ENCODE results near the gene RASGEF1C.

The RASGEF1C gene

DNA sequence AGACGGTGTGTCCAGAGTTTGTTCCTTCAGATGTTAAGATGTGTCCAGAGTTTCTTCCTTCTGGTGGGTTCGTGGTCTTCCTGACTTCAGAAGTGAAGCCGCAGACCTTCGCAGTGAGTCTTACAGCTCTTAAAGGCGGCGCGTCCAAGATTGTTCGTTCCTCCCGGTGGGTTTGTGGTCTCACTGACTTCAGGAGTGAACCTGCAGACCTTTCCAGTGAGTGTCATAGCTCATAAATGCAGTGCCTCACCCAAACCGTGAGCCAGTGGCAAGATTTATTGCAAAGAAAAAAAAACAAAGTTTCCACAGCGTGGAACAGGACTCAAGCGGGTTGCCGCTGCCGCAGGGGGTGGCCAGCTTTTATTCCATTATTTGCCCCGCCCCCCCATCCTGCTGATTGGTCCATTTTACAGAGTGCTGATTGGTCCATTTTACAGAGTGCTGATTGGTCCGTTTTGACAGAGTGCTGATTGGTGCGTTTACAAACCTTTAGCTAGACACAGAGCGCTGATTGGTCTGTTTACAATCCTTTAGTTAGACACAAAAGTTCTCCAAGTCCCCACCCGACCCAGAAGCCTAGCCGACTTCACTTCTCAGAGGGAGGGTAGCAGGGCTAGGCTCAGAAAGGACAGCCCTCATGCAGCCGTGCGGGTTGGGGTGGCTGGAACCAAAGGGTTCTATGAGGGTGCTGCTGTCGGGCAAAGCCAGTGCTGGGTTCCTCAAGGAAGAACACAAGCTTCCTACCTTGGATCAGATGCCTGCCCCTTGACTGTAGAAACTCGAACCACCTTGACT, 128.3 kb downstream of the RASGEF1C start:
- CTCF ChIA-PET = interaction anchor here (0.7 kb wide), 1 partner anchor 9 kb away, joined by 4 read pairs; no protein-coding TSS in a partner anchor
- TF ChIP-seq, protein P1, sequence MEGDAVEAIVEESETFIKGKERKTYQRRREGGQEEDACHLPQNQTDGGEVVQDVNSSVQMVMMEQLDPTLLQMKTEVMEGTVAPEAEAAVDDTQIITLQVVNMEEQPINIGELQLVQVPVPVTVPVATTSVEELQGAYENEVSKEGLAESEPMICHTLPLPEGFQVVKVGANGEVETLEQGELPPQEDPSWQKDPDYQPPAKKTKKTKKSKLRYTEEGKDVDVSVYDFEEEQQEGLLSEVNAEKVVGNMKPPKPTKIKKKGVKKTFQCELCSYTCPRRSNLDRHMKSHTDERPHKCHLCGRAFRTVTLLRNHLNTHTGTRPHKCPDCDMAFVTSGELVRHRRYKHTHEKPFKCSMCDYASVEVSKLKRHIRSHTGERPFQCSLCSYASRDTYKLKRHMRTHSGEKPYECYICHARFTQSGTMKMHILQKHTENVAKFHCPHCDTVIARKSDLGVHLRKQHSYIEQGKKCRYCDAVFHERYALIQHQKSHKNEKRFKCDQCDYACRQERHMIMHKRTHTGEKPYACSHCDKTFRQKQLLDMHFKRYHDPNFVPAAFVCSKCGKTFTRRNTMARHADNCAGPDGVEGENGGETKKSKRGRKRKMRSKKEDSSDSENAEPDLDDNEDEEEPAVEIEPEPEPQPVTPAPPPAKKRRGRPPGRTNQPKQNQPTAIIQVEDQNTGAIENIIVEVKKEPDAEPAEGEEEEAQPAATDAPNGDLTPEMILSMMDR (conservative IDR thresholded peaks at IDR 0.05; ENCODE audit: low read depth) = no peak
- H3K27ac ChIP-seq = no peak overlapping the region
- POLR2A ChIA-PET (ENCODE audit: low non-redundant PET) = no interaction called here
- no peak for DNase-seq (ENCODE audit: low spot score)

- CTCF ChIA-PET = interaction anchor here (0.8 to 1.0 kb wide), 2 partner anchors 10 to 11 kb away, joined by 3 read pairs; no protein-coding TSS in a partner anchor
- POLR2A ChIA-PET (ENCODE audit: low non-redundant PET) = no interaction called here
- TF ChIP-seq, protein P1 (conservative IDR thresholded peaks at IDR 0.05; ENCODE audit: low read depth) = no peak
- DNase-seq (ENCODE audit: low spot score) = no peak
- no peak overlapping the region for H3K27ac ChIP-seq
Observed at GRCh38 chr5:180079702-180080466, 129.1 kb downstream of the RASGEF1C start.

- CTCF ChIA-PET = interaction anchor here (0.6 to 2.5 kb wide), 2 partner anchors 8 to 13 kb away, joined by 5 to 7 read pairs; no protein-coding TSS in a partner anchor
- TF ChIP-seq, protein P1 (conservative IDR thresholded peaks at IDR 0.05; ENCODE audit: low read depth) = no peak
- POLR2A ChIA-PET (ENCODE audit: low non-redundant PET) = no interaction called here
- H3K27ac ChIP-seq = no peak overlapping the region
- no peak for DNase-seq (ENCODE audit: low spot score)
Observed at GRCh38 chr5:180078348-180078747, 130.7 kb downstream of the RASGEF1C start.

- H3K27ac ChIP-seq = no peak overlapping the region
- ChIA-PET CTCF (interaction anchor here (0.6 to 2.5 kb wide), 2 partner anchors 9 to 14 kb away, joined by 5 to 7 read pairs; no protein-coding TSS in a partner anchor), POLR2A (ENCODE audit: low non-redundant PET) (no interaction called here)
- TF ChIP-seq, protein P1 (conservative IDR thresholded peaks at IDR 0.05; ENCODE audit: low read depth) = no peak
- DNase-seq (ENCODE audit: low spot score) = no peak
Observed at GRCh38 chr5:180077594-180078284, 131.3 kb downstream of the RASGEF1C start.

DNA sequence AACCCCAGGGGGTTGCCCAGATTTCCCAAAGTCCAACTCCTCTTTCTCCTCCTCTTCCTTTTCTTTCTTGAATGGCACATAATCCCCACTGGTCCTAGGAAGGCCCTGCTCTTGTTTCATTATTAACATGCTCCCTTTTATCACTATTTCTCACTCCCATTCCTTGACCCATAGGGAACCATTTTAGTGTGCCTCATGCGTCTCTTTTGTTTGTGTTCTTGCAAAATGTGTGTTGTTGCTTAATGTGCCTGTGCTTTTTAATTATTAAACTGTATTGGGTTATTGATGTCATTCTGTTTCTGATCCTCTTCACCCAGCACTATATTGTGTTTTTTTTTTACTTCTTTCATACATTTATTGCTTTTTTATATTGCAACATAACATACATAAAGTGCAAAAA, 133.3 kb downstream of the RASGEF1C start:
- CTCF ChIA-PET = interaction anchor here (0.8 kb wide), 1 partner anchor 12 kb away, joined by 3 read pairs; no protein-coding TSS in a partner anchor
- TF ChIP-seq, protein P1 (conservative IDR thresholded peaks at IDR 0.05; ENCODE audit: low read depth) = no peak
- no peak overlapping the region for H3K27ac ChIP-seq
- no peak for DNase-seq (ENCODE audit: low spot score)
- POLR2A ChIA-PET (ENCODE audit: low non-redundant PET) = no interaction called here

- TF ChIP-seq, protein P1 (conservative IDR thresholded peaks at IDR 0.05; ENCODE audit: low read depth) = no peak
- H3K27ac ChIP-seq = no peak overlapping the region
- POLR2A ChIA-PET (ENCODE audit: low non-redundant PET) = no interaction called here
- CTCF ChIA-PET = interaction anchor here (1.1 kb wide), 1 partner anchor 17 kb away, joined by 6 read pairs; no protein-coding TSS in a partner anchor
- no peak for DNase-seq (ENCODE audit: low spot score)
Observed at GRCh38 chr5:180074462-180074861, 134.5 kb downstream of the RASGEF1C start.
